Right cardiac atrium (tissue), 5 donors: ENCODE results near the gene ORAI2. TPM values are rescaled to one million over a fixed set of nuclear protein-coding genes. Genes with fewer than 3 reads are reported as not detected.

Experiments
- ATAC-seq, 2 donors: fragments of 200-7000 bp; cut with Tn5 transposase; one replicate each; pipeline versions ENCODE4 v1.8.0 to v1.9.1; 2020; ENCODE audit warnings: moderate library complexity in 2 of 2, mild to moderate bottlenecking in 1 of 2
- DNase-seq, 3 donors: peaks; one replicate each; pipeline ENCODE4 v3.0.0-alpha.2; 2020
- H3K27ac ChIP-seq: one replicate; pipeline ENCODE4 v1.5.1; 2013; ENCODE audit warnings: mild to moderate bottlenecking, low read length, control low read depth, moderate library complexity
- H3K27me3 ChIP-seq: one replicate; pipeline ENCODE4 v1.6.1; 2013; ENCODE audit not compliant: control insufficient read depth, insufficient read depth
- H3K4me1 ChIP-seq: one replicate; pipeline ENCODE4 v1.6.1; 2013; ENCODE audit warnings: low read length; ENCODE audit not compliant: control insufficient read depth, insufficient read depth
- H3K4me3 ChIP-seq: one replicate; pipeline ENCODE4 v1.5.1; 2013; ENCODE audit warnings: low read length, control low read depth
- H3K9me3 ChIP-seq: one replicate; pipeline ENCODE4 v1.6.1; 2013; ENCODE audit warnings: low read length; ENCODE audit not compliant: control insufficient read depth
- WGBS: extraction: QIAGEN DNeasy Blood & Tissue Kit; methylation state at CpG from one replicate; pipeline ENCODE4 v1.1.7; 2013; 5-methylcytosine and 5-hydroxymethylcytosine counted together
- intact Hi-C, 4 donors: fragments of 100-400 bp; cut with DNase I; formaldehyde crosslinking; loops; one replicate each; pipeline versions ENCODE4 v1.11.0 to v1.14.0; 2022 to 2023
- long read RNA-seq, 4 donors: library from polyadenylated mRNA; unstranded; transcript quantifications; one replicate each; pipeline ENCODE4 v2.0.0, GENCODE V29; 2020 to 2021
- polyA plus RNA-seq: library from polyadenylated mRNA; stranded (reverse); fragments of 200-250 nt; gene quantifications from one replicate; pipeline ENCODE4 v1.2.3, GENCODE V29; 2013
- total RNA-seq, 4 donors: library from RNA; stranded (reverse); fragmentation: NEBNext Ultra II Directional; extraction: Animal tissue kit (Norgen Biotek cat#: 25700); gene quantifications; one replicate each; pipeline ENCODE4 v1.2.1, GENCODE V29; 2021
- donor health status: healthy with polysubstance abuse.
- donor health status: DM: no; HTN: yes; CAD: no.
- donor health status: DM: no; HTN: no; CAD: no.
- donor health status: DM: no; HTN: yes; CAD: no; lungs with severe emphysema.
- donor health status: DM: yes; HTN: yes; CAD: no.

The ORAI2 gene
- total RNA-seq, result 1 to 10 TPM; 3.6 to 7.4 (median 4.8) TPM
- polyA plus RNA-seq, result 2.9 TPM
- long read RNA-seq, donor 1, full-length matches to known transcripts, result 18 of 26 reads
- long read RNA-seq, donor 1, partial matches to known transcripts, result 1 of 26 reads
- long read RNA-seq, donor 1, other reads (novel, unspliced or antisense), result 7 of 26 reads
- long read RNA-seq, donor 2, full-length matches to known transcripts, result 3 of 5 reads
- long read RNA-seq, donor 2, partial matches to known transcripts, result 0 of 5 reads
- long read RNA-seq, donor 2, other reads (novel, unspliced or antisense), result 2 of 5 reads
- long read RNA-seq, donor 3, full-length matches to known transcripts, result 24 of 34 reads
- long read RNA-seq, donor 3, partial matches to known transcripts, result 3 of 34 reads
- long read RNA-seq, donor 3, other reads (novel, unspliced or antisense), result 7 of 34 reads
- long read RNA-seq, donor 4, partial matches to known transcripts, result 0 of 4 reads
- long read RNA-seq, donor 4, other reads (novel, unspliced or antisense), result 1 of 4 reads

- Histone ChIP-seq H3K9me3 (no peaks in the 10 kb centered on the region), H3K4me3 (peak within 1 kb of the TSS; percentile 89), H3K4me1 (peaks cover 2% of the 10 kb centered on the region), H3K27ac (no peak within 1 kb of the TSS), H3K27me3 (no peaks in the 10 kb centered on the region)
- 1% methylated on average over 90 of the region's 90 CpGs for WGBS
- DNase-seq (peak; percentile 84 to 94 (median 92)), ATAC-seq (peak; percentile 84 to 85)
- intact Hi-C loops, result no loop called here
Observed at GRCh38 chr7:102433219-102434038, at the start of gene ORAI2. Gene ORAI2, plus strand, starts transcription at chr7:102433575. Its CDS starts 5,382 bp downstream, at chr7:102438957.

- H3K9me3 ChIP-seq, result no peaks in the 10 kb centered on the region
- ATAC-seq (no peak), DNase-seq (no peak)
- H3K27me3 ChIP-seq, result no peaks in the 10 kb centered on the region
- intact Hi-C loops, result no loop called here
- no peak overlapping the region for H3K27ac ChIP-seq
- no peak overlapping the region for H3K4me3 ChIP-seq
- no peaks in the 10 kb centered on the region for H3K4me1 ChIP-seq
- 95% methylated on average over 6 of the region's 6 CpGs for WGBS
Observed at GRCh38 chr7:102387064-102387463, 46.3 kb upstream of the ORAI2 start.

GRCh38 chr7:102389810-102390209 lies 43.6 kb upstream of the ORAI2 start:
- Histone ChIP-seq H3K4me1 (no peaks in the 10 kb centered on the region), H3K9me3 (no peaks in the 10 kb centered on the region), H3K27ac (no peak overlapping the region), H3K27me3 (no peaks in the 10 kb centered on the region), H3K4me3 (no peak overlapping the region)
- intact Hi-C loops, result loop anchor here (2.0 to 10.0 kb wide), 3 partner anchors 103 to 109 kb away; partner anchors contain the start of gene SH2B2 (in 2 of the 4)
- DNase-seq, result no peak
- 89% methylated on average over 3 of the region's 3 CpGs for WGBS
- ATAC-seq, result no peak

GRCh38 chr7:102390697-102391484 lies 42.5 kb upstream of the ORAI2 start:
- Histone ChIP-seq H3K9me3 (no peaks in the 10 kb centered on the region), H3K27ac (no peak overlapping the region), H3K27me3 (no peaks in the 10 kb centered on the region), H3K4me1 (no peaks in the 10 kb centered on the region), H3K4me3 (no peak overlapping the region)
- DNase-seq, result peak; percentile 81 to 92 (median 90)
- WGBS, result 66% methylated on average over 12 of the region's 12 CpGs
- intact Hi-C loops, result loop anchor here (2.0 to 10.0 kb wide), 3 partner anchors 104 to 110 kb away; partner anchors contain the start of gene SH2B2 (in 2 of the 4)
- peak; percentile 81 to 83 for ATAC-seq

DNA sequence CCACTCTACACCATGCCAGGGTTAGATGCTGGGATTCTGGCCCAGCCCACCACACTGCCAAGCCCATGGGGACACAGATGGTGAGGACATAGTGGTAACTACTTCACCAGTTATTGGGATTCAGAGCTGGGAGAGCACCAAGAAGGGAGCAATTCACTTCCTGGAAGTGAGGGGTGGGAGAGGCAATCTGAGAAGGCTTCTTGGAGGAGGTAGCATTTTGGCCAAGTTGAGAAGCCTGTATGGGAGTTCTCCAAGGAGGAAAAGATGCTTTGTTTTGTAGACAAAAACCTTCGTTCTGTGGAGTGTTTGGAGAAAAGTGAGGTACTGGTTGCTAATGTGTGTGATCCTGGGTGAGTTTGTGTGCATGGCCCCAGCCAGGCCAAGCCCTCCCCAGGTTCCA lies 41.0 kb upstream of the ORAI2 start:
- Histone ChIP-seq H3K4me1 (peaks cover 2% of the 10 kb centered on the region), H3K4me3 (no peak overlapping the region), H3K27me3 (no peaks in the 10 kb centered on the region), H3K27ac (no peak overlapping the region), H3K9me3 (no peaks in the 10 kb centered on the region)
- ATAC-seq (no peak), DNase-seq (no peak)
- intact Hi-C loops, result loop anchor here in 2 of 4 donors (5.0 to 10.0 kb wide), 2 partner anchors 105 to 108 kb away; partner anchors contain the start of gene SH2B2 (in 2 of the 2)
- 95% methylated on average over 1 of the region's 1 CpG for WGBS

DNA sequence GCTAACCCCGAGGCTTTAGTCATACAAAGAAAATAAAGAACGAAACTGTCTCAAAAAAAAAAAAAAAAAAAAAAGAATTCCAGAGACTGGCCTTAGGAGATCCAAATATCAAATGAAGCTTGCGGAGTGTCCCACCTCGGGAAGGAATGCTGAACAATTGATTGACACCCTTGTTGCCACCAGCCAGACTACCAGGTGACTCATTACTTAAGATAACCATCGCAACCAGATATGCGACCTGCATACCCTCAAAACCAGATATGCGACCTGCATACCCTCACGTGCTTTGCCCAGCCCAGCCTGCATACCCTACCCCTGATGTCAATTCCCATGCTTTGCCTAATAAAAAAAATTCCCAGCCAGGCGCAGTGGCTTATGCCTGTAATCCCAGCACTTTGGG lies 39.9 kb upstream of the ORAI2 start:
- no peak for ATAC-seq
- no peak overlapping the region for H3K4me3 ChIP-seq
- no peaks in the 10 kb centered on the region for H3K9me3 ChIP-seq
- WGBS, result 85% methylated on average over 9 of the region's 9 CpGs
- intact Hi-C loops, result loop anchor here in 2 of 4 donors (5.0 to 10.0 kb wide), 2 partner anchors 106 to 109 kb away; partner anchors contain the start of gene SH2B2 (in 2 of the 2)
- no peaks in the 10 kb centered on the region for H3K27me3 ChIP-seq
- DNase-seq, result no peak
- no peak overlapping the region for H3K27ac ChIP-seq
- peaks cover 2% of the 10 kb centered on the region for H3K4me1 ChIP-seq

- Histone ChIP-seq H3K9me3 (no peaks in the 10 kb centered on the region), H3K27me3 (no peaks in the 10 kb centered on the region), H3K4me3 (peak overlapping the region; percentile 91), H3K27ac (peak overlapping the region; percentile 82), H3K4me1 (peaks cover 2% of the 10 kb centered on the region)
- WGBS, result 11% methylated on average over 9 of the region's 9 CpGs
- DNase-seq (no peak), ATAC-seq (peak in 1 of 2 donors; percentile 19)
- intact Hi-C loops, result loop anchor here in 1 of 4 donors (10.0 kb wide), 1 partner anchor 111 kb away; the partner anchor contains the start of gene SH2B2
Observed at GRCh38 chr7:102395592-102395872, 37.8 kb upstream of the ORAI2 start.

DNA sequence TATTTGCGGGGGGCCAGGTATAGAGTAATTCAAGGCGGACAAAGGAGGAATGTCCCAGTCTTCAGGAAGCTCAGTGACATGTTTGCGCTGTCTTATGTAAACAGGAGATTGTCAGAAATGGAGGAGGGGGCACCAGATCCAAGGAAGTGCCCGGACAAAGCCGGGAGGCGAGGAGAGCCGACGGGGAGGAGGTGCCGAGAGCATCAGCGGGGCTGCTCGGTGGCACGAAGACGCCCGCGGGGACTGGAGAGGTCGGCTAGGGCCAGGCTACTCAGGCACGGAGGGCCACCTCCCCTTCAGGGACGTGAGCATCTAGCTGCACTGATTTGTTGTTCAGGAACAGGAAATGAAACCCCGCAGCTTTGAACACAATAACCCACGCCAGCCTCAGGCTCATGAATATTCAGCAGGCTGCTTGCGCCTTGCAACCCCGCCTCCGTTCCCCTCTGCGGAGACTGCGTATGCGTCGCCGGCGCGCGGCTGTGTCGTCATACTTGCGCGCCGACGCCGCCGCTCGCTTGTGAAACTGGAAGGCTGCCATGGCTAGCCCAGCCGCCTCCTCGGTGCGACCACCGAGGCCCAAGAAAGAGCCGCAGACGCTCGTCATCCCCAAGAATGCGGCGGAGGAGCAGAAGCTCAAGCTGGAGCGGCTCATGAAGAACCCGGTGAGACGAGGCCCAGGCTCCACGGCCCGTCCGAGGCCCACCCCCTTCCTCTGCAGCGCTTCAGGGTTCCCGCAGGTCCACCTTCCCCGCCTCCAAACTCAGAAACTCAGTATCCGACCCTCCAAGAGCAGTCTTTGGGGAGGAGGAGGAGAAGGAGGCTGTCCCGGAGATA lies 37.3 kb upstream of the ORAI2 start, which contains the start of gene PRKRIP1:
Gene PRKRIP1, plus strand, starts transcription at position 491 of the 837 bp plus-strand sequence. Its CDS starts 49 bp downstream, at position 540.
- WGBS, result under 1% methylated on average over 57 of the region's 59 CpGs
- DNase-seq (peak; percentile 85 to 91 (median 88)), ATAC-seq (peak; percentile 94 to 95)
- Histone ChIP-seq H3K27ac (peak within 1 kb of the TSS; percentile 82), H3K27me3 (no peaks in the 10 kb centered on the region), H3K9me3 (no peaks in the 10 kb centered on the region), H3K4me3 (peak within 1 kb of the TSS; percentile 91), H3K4me1 (peaks cover 2% of the 10 kb centered on the region)
- intact Hi-C loops, result loop anchor here in 1 of 4 donors (10.0 kb wide), 1 partner anchor 111 kb away; the partner anchor contains the start of gene SH2B2

DNA sequence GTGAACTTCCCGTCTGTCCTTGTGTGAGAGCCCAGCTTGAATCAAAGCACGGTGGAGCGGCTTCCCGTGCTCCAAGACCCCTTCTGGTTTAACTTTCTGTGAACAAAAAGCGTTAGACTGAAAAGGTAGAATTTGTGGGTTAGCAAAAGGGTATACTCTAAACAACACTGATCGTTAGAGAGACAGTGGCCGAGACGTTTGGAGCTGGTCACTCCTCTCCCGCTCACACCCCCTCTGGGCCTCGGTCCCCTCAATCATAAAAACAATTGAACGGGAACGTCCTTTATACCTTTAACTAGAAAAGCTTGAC lies 36.7 kb upstream of the ORAI2 start:
- ATAC-seq (peak in 1 of 2 donors; percentile 11), DNase-seq (no peak)
- Histone ChIP-seq H3K27ac (peak overlapping the region; percentile 61), H3K9me3 (no peaks in the 10 kb centered on the region), H3K4me1 (peaks cover 2% of the 10 kb centered on the region), H3K4me3 (peak overlapping the region; percentile 91), H3K27me3 (no peaks in the 10 kb centered on the region)
- under 1% methylated on average over 12 of the region's 12 CpGs for WGBS
- intact Hi-C loops, result loop anchor here in 1 of 4 donors (10.0 kb wide), 1 partner anchor 112 kb away; the partner anchor contains the start of gene SH2B2
